ENCODE measurements around the gene ASPA. TPM values are rescaled to one million over a fixed set of nuclear protein-coding genes. Genes with fewer than 3 reads are reported as not detected.

The ASPA gene
- polyA plus RNA-seq, 1 of the 3 experiments (the other 2 are of a cell fraction), result not detected

DNA sequence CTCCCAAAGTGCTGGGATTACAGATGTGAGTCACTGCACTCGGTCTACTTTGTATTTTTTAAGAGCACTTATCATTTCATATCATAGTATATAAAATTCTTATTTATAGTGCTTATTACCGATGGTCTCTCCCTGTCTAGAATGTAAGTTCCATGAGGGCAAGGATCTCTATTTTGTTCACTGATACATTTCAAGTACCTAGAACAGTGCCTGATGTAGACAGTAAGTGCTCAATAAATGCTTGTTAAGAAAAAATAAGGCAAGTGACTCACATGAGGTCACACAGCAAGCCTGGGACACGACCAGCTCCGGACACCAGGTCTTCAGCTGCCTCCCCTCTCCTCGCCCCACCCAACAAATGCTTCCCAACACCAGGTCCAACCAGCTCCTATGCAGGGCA, 58.0 kb downstream of the ASPA start (continued):
- TF ChIP-seq, protein P1, sequence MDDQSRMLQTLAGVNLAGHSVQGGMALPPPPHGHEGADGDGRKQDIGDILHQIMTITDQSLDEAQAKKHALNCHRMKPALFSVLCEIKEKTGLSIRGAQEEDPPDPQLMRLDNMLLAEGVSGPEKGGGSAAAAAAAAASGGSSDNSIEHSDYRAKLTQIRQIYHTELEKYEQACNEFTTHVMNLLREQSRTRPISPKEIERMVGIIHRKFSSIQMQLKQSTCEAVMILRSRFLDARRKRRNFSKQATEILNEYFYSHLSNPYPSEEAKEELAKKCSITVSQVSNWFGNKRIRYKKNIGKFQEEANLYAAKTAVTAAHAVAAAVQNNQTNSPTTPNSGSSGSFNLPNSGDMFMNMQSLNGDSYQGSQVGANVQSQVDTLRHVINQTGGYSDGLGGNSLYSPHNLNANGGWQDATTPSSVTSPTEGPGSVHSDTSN (IDR thresholded peaks at IDR 0.05), result no peak
- TF ChIP-seq, protein P2, sequence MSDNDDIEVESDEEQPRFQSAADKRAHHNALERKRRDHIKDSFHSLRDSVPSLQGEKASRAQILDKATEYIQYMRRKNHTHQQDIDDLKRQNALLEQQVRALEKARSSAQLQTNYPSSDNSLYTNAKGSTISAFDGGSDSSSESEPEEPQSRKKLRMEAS (IDR thresholded peaks at IDR 0.05; ENCODE audit: low read depth), result no peak
- TF ChIP-seq, protein P3, sequence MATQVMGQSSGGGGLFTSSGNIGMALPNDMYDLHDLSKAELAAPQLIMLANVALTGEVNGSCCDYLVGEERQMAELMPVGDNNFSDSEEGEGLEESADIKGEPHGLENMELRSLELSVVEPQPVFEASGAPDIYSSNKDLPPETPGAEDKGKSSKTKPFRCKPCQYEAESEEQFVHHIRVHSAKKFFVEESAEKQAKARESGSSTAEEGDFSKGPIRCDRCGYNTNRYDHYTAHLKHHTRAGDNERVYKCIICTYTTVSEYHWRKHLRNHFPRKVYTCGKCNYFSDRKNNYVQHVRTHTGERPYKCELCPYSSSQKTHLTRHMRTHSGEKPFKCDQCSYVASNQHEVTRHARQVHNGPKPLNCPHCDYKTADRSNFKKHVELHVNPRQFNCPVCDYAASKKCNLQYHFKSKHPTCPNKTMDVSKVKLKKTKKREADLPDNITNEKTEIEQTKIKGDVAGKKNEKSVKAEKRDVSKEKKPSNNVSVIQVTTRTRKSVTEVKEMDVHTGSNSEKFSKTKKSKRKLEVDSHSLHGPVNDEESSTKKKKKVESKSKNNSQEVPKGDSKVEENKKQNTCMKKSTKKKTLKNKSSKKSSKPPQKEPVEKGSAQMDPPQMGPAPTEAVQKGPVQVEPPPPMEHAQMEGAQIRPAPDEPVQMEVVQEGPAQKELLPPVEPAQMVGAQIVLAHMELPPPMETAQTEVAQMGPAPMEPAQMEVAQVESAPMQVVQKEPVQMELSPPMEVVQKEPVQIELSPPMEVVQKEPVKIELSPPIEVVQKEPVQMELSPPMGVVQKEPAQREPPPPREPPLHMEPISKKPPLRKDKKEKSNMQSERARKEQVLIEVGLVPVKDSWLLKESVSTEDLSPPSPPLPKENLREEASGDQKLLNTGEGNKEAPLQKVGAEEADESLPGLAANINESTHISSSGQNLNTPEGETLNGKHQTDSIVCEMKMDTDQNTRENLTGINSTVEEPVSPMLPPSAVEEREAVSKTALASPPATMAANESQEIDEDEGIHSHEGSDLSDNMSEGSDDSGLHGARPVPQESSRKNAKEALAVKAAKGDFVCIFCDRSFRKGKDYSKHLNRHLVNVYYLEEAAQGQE (IDR thresholded peaks at IDR 0.05; ENCODE audit: low read depth, low read length), result no peak
- TF ChIP-seq GABPA (IDR thresholded peaks at IDR 0.05; ENCODE audit: low read depth) (no peak), MEF2A (IDR thresholded peaks at IDR 0.05; ENCODE audit: borderline replicate concordance, low read depth) (no peak)

DNA sequence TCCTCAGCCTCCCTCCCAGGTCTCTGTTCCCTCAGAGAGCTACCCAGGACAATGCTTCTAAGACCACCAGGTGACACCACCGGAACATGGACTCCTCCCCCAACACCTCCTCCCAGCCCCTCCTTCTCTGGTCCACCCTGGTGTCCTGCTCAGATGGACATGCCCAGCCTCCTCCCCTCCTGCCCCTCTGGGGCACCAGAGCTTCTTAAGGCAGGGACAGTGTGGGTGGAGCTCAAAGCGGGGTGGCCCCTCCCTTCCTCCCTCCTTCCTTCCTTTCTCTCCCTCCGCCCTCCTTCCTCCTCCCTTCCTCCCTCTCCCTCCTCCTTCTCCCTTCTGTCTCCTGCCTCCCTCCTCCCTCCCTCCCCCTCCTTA, 59.1 kb downstream of the ASPA start:
- no peak overlapping the region for H3K9ac ChIP-seq
- no peak for TF ChIP-seq CHD2 (IDR thresholded peaks at IDR 0.05; ENCODE audit: low read length, partially characterized antibody)
- no peak for TF ChIP-seq RFX5 (IDR thresholded peaks at IDR 0.05; ENCODE audit: low read length)
- no peak for TF ChIP-seq TEAD4 (IDR thresholded peaks at IDR 0.05; ENCODE audit: borderline replicate concordance, insufficient read depth)
- TF ChIP-seq, protein P4, sequence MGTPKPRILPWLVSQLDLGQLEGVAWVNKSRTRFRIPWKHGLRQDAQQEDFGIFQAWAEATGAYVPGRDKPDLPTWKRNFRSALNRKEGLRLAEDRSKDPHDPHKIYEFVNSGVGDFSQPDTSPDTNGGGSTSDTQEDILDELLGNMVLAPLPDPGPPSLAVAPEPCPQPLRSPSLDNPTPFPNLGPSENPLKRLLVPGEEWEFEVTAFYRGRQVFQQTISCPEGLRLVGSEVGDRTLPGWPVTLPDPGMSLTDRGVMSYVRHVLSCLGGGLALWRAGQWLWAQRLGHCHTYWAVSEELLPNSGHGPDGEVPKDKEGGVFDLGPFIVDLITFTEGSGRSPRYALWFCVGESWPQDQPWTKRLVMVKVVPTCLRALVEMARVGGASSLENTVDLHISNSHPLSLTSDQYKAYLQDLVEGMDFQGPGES (IDR thresholded peaks at IDR 0.05; ENCODE audit: low read depth, low read length), result no peak
- TF ChIP-seq FOSL2 (IDR thresholded peaks at IDR 0.05; ENCODE audit: borderline replicate concordance, low read depth), result no peak
- TF ChIP-seq NFIC (IDR thresholded peaks at IDR 0.05; ENCODE audit: borderline replicate concordance), result no peak
- TF ChIP-seq, protein P2 (IDR thresholded peaks at IDR 0.05; ENCODE audit: low read depth), result no peak
- H3K9me3 ChIP-seq, result no peaks in the 10 kb centered on the region
- no peak for DNase-seq
- no peaks in the 10 kb centered on the region for H3K79me2 ChIP-seq (ENCODE audit: insufficient read depth)
- H3F3A ChIP-seq (replicated peaks; ENCODE audit: insufficient read depth), result no peaks in the 10 kb centered on the region
- no peaks in the 10 kb centered on the region for H3K27me3 ChIP-seq (ENCODE audit: insufficient read depth)
- H3K4me2 ChIP-seq, result no peak overlapping the region
- WGBS (ENCODE audit: low lambda C conversion rate), result 45% methylated on average over 3 of the region's 3 CpGs
- no peaks in the 10 kb centered on the region for H3K36me3 ChIP-seq (replicated peaks in 1 of 2; ENCODE audit: control insufficient read depth in 1 of 2, insufficient read depth in 2 of 2, low read length in 1 of 2)
- no peak overlapping the region for H3K27ac ChIP-seq (ENCODE audit: low read depth in 2 of 2, low read length in 1 of 2)
- ChIA-PET POLR2A (no interaction called here), CTCF (interaction anchor here (0.5 to 1.3 kb wide), 3 partner anchors 169 to 1502 kb away, joined by 3 to 4 read pairs (median 3); no protein-coding TSS in a partner anchor)
- H4K20me1 ChIP-seq (ENCODE audit: insufficient read depth), result no peaks in the 10 kb centered on the region
- no peak overlapping the region for H2AFZ ChIP-seq (ENCODE audit: low read depth)
- H3K4me3 ChIP-seq (ENCODE audit: low read depth in 2 of 2, low read length in 1 of 2), result no peak overlapping the region
- H3K4me1 ChIP-seq (ENCODE audit: control insufficient read depth in 1 of 2, insufficient read depth in 2 of 2, low read depth in 1 of 2, low read length in 1 of 2), result no peaks in the 10 kb centered on the region; a peak in 1 of 4 replicates
- H3K9me2 ChIP-seq, result no peaks in the 10 kb centered on the region

Data from SK-N-SH (cell line).